Stimulated activated CD4-positive, alpha-beta T cell treated with anti-CD3 and anti-CD28 coated beads, TNF-alpha, amount 100 ng/mL, for 48 hours (primary cell): ENCODE data around the gene KDELR1.

Experiments used
- DNase-seq, 3 donors: peaks; one replicate each; pipeline ENCODE4 v3.0.0-alpha.2; 2020; ENCODE audit warnings: low read depth in 3 of 3

Gene KDELR1

GRCh38 chr19:48371367-48371766 lies 20.0 kb downstream of the KDELR1 start:
- no peak for DNase-seq

- DNase-seq: no peak
Observed at GRCh38 chr19:48370955-48371354, 20.4 kb downstream of the KDELR1 start.

DNA sequence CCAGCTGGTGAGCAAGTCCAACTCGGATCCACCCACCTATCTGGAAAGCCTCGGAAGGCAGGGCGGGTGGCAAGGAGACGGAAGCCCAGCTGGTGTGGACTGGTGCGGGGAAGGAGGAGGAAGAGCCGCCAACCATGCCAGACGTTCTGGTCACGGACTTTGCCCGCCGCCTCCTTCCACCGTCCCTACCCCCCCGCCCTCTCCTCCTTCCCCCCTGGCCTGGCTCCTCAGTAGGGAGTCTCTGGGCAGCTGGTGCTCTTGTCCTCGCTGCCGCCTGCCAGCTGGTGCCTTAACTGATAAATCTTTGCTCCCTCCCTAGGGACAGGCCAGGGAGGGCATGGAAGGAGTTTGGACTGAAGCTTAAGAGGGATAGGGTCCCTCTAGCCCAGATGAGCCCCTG lies 22.4 kb downstream of the KDELR1 start:
- no peak for DNase-seq

GRCh38 chr19:48367855-48368254 lies 23.5 kb downstream of the KDELR1 start:
- DNase-seq: no peak

- no peak for DNase-seq
Observed at GRCh38 chr19:48365602-48366001, 25.7 kb downstream of the KDELR1 start.

GRCh38 chr19:48364598-48365348 lies 26.6 kb downstream of the KDELR1 start:
- no peak for DNase-seq

GRCh38 chr19:48363810-48364597 lies 27.3 kb downstream of the KDELR1 start, which contains the start of the genes SYNGR4 and TMEM143:
SYNGR4 (plus strand) TSS chr19:48364367; CDS start chr19:48365843, 1,476 bp downstream.
TMEM143 (minus strand) TSS chr19:48363940; CDS start chr19:48363920, 20 bp downstream.
- peak; percentile 91 to 98 (median 95) for DNase-seq

DNA sequence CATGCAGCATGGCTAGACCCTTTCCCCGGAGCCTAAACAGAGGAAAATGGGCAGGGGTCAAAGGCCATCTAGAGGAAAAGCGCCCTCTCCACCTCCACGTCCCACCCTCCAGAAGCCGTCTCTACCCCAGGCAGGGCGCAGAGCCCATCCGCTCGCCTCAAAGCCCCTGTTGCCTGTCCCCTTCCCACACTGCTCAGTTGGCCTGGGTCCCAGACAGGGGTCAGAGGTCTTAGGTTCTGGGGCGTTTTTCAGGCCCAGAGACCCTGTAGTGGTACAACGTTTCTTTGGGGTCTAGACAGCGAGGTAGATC lies 27.9 kb downstream of the KDELR1 start:
- no peak for DNase-seq

GRCh38 chr19:48362716-48363499 lies 28.4 kb downstream of the KDELR1 start:
- DNase-seq: peak; percentile 79 to 86 (median 85)

- no peak for DNase-seq
Observed at GRCh38 chr19:48361912-48362311, 29.4 kb downstream of the KDELR1 start.

GRCh38 chr19:48359123-48359522 lies 32.2 kb downstream of the KDELR1 start:
- DNase-seq: no peak

- no peak for DNase-seq
Observed at GRCh38 chr19:48355365-48355954, 35.9 kb downstream of the KDELR1 start.

DNA sequence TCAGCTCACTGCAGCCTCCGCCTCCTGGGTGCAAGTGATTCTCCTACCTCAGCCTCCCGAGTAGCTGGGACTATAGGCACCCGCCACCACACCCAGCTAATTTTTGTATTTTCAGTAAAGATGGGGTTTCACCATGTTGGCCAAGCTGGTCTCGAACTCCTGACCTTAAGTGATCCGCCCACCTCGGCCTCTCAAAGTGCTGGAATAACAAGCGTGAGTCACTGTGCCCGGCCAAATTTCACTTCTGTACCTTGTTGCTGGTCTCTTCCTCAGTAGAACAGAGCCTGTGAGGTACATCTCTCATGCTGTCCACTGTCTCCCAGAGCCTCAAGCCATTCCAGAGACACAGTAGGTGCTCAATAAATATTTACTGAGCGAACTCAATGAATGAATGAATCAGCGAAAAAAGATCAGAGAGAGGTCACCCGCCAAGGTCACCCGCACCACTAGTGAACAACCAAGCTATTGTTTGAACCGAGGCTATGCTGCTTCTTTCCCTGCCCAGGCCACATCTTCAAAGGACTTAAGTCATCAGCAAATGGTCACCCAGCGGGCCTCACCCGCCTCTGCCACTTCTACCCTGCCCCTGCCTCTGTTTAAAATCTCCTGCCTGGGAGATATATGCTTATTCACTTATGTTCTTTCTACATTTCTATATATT lies 36.9 kb downstream of the KDELR1 start:
- no peak for DNase-seq

- no peak for DNase-seq
Observed at GRCh38 chr19:48353677-48354076, 37.7 kb downstream of the KDELR1 start.

DNA sequence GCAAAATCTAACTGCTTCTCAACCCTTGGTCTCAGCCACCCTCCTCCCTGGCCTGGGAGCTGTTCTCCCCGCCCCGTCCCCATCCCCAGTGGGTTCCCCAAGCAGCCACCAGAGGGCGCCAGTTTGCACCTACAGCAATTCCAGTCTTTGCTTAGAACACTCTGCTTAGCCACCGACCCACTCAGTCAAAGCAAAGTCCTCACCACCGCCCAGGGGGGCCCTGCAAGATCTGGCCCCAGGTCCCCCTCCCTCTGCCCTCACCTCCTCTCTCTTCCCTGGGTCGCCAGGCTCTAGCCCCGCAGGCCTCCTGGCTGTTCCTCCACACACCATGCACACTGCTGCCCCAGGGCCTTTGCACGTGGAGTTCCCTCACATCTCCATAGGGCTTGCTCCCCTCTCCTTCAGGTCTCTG lies 40.0 kb downstream of the KDELR1 start:
- peak; percentile 70 to 80 (median 78) for DNase-seq

- DNase-seq: no peak
Observed at GRCh38 chr19:48350856-48351255, 40.5 kb downstream of the KDELR1 start.

GRCh38 chr19:48348737-48349136 lies 42.6 kb downstream of the KDELR1 start:
- DNase-seq: no peak

GRCh38 chr19:48348045-48348444 lies 43.3 kb downstream of the KDELR1 start:
- DNase-seq: no peak

DNA sequence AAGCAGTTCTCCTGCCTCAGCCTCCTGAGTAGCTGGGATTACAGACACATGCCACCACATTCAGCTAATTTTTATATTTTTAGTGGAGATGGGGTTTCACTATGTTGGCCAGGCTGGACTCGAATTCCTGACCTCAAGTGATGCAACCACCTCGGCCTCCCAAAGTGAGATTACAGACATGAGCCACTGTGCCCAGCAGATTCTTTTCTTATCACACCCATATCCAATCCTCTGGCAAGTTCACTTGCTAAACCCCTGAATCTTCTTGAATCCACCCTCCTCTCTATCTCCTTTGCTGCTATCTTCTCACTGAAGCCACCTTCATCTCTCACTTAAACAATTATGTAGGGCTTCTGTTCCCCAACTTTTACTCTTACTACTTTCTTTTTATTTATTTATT lies 45.2 kb downstream of the KDELR1 start:
- DNase-seq: no peak

DNA sequence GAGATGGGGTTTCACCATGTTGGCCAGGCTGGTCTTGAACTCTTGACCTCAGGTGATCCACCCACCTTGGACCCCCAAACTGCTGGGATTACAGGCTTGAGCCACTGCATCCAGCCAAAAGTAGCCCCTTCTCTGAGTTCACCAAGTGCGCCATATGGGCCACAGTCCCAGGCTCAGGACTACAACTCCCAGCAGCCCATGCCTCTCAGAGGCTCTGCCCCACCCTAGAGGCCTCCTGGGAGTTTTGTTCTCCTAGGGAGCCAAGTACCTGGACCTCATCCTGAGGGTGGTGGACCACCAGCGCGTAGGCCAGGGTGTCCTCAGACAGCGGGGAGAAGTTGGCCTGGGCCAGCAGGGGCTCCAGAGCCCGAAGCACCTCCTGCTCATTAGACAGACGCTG lies 46.5 kb downstream of the KDELR1 start:
- no peak for DNase-seq

- no peak for DNase-seq
Observed at GRCh38 chr19:48342841-48343540, 48.4 kb downstream of the KDELR1 start.
